ENCODE data around the gene NRP2. TPM values are rescaled to one million over a fixed set of nuclear protein-coding genes. Genes with fewer than 3 reads are reported as not detected.

Gene NRP2
- total and polyA plus RNA-seq, 2 experiments from 2014 or later = 61.0 to 79.2 TPM

GRCh38 chr2:205715831-205716525, 33.7 kb downstream of the NRP2 start:
- H3K4me1 ChIP-seq (ENCODE audit: insufficient read depth) = peaks cover 43% of the 10 kb centered on the region
- no peak for DNase-seq (ENCODE audit: low spot score)
- no peaks in the 10 kb centered on the region for H3K36me3 ChIP-seq (replicated peaks; ENCODE audit: insufficient read depth, low read depth)
- WGBS (ENCODE audit: low lambda C conversion rate, missing lambda C conversion rate) = 89% methylated on average over 20 of the region's 20 CpGs
- H3K9me3 ChIP-seq (ENCODE audit: low read depth) = no peaks in the 10 kb centered on the region
- H4K20me1 ChIP-seq (ENCODE audit: insufficient read depth, poor library complexity, severe bottlenecking) = no peaks in the 10 kb centered on the region
- no peak for TF ChIP-seq EZH2phosphoT487 (IDR thresholded peaks at IDR 0.05; ENCODE audit: low read depth, severe bottlenecking, unreplicated experiment)
- no peak for TF ChIP-seq CTCF (IDR thresholded peaks at IDR 0.05; ENCODE audit: poor library complexity)
- TF ChIP-seq EZH2 (IDR thresholded peaks at IDR 0.05; ENCODE audit: borderline replicate concordance) = no peak
- no peaks in the 10 kb centered on the region for H3K9me2 ChIP-seq (replicated peaks; ENCODE audit: insufficient read depth)
- H3K27me3 ChIP-seq = no peaks in the 10 kb centered on the region
- peaks cover 12% of the 10 kb centered on the region for H3K79me2 ChIP-seq
- no peak overlapping the region for H2AFZ ChIP-seq
- H3K27ac ChIP-seq = no peak overlapping the region
- no peak overlapping the region for H3K4me3 ChIP-seq
- H3K4me2 ChIP-seq = no peak overlapping the region

GRCh38 chr2:205717175-205717846, 35.0 kb downstream of the NRP2 start:
- Histone ChIP-seq H2AFZ (no peak overlapping the region), H3K4me2 (no peak overlapping the region), H3K4me1 (ENCODE audit: insufficient read depth) (peaks cover 42% of the 10 kb centered on the region), H3K9me2 (replicated peaks; ENCODE audit: insufficient read depth) (no peaks in the 10 kb centered on the region), H3K79me2 (peaks cover 9% of the 10 kb centered on the region), H3K4me3 (no peak overlapping the region), H3K36me3 (replicated peaks; ENCODE audit: insufficient read depth, low read depth) (no peaks in the 10 kb centered on the region), H4K20me1 (ENCODE audit: insufficient read depth, poor library complexity, severe bottlenecking) (no peaks in the 10 kb centered on the region), H3K9me3 (ENCODE audit: low read depth) (no peaks in the 10 kb centered on the region), H3K27me3 (no peaks in the 10 kb centered on the region), H3K27ac (no peak overlapping the region)
- WGBS (ENCODE audit: low lambda C conversion rate, missing lambda C conversion rate) = 72% methylated on average over 10 of the region's 10 CpGs
- TF ChIP-seq CTCF (IDR thresholded peaks at IDR 0.05; ENCODE audit: poor library complexity) (no peak), EZH2 (IDR thresholded peaks at IDR 0.05; ENCODE audit: borderline replicate concordance) (no peak), EZH2phosphoT487 (IDR thresholded peaks at IDR 0.05; ENCODE audit: low read depth, severe bottlenecking, unreplicated experiment) (no peak)
- no peak for DNase-seq (ENCODE audit: low spot score)

GRCh38 chr2:205717999-205718398, 35.7 kb downstream of the NRP2 start:
- H2AFZ ChIP-seq = no peak overlapping the region
- no peak overlapping the region for H3K4me2 ChIP-seq
- H3K27ac ChIP-seq = no peak overlapping the region
- H3K36me3 ChIP-seq (replicated peaks; ENCODE audit: insufficient read depth, low read depth) = no peaks in the 10 kb centered on the region
- TF ChIP-seq CTCF (IDR thresholded peaks at IDR 0.05; ENCODE audit: poor library complexity) = no peak
- no peak for TF ChIP-seq EZH2phosphoT487 (IDR thresholded peaks at IDR 0.05; ENCODE audit: low read depth, severe bottlenecking, unreplicated experiment)
- no peak for TF ChIP-seq EZH2 (IDR thresholded peaks at IDR 0.05; ENCODE audit: borderline replicate concordance)
- WGBS (ENCODE audit: low lambda C conversion rate, missing lambda C conversion rate) = 93% methylated on average over 3 of the region's 3 CpGs
- no peaks in the 10 kb centered on the region for H3K9me3 ChIP-seq (ENCODE audit: low read depth)
- no peaks in the 10 kb centered on the region for H4K20me1 ChIP-seq (ENCODE audit: insufficient read depth, poor library complexity, severe bottlenecking)
- H3K9me2 ChIP-seq (replicated peaks; ENCODE audit: insufficient read depth) = no peaks in the 10 kb centered on the region
- no peak overlapping the region for H3K4me3 ChIP-seq
- H3K79me2 ChIP-seq = peaks cover 6% of the 10 kb centered on the region
- peaks cover 35% of the 10 kb centered on the region for H3K4me1 ChIP-seq (ENCODE audit: insufficient read depth)
- no peaks in the 10 kb centered on the region for H3K27me3 ChIP-seq
- DNase-seq (ENCODE audit: low spot score) = no peak
